Smooth muscle cell of the coronary artery (primary cell): ENCODE data around the gene NFS1. TPM values are rescaled to one million over a fixed set of nuclear protein-coding genes. Genes with fewer than 3 reads are reported as not detected.

Source experiments
- total RNA-seq: library from RNA; depleted of rRNA; stranded (reverse); fragments of >200 nt; gene quantifications from 2 replicates; pipeline ENCODE4 v1.2.3, GENCODE V29; 2014; ENCODE audit warnings: low replicate concordance

The NFS1 gene
- 17.8 and 21.7 TPM in 2 replicates for total RNA-seq

DNA sequence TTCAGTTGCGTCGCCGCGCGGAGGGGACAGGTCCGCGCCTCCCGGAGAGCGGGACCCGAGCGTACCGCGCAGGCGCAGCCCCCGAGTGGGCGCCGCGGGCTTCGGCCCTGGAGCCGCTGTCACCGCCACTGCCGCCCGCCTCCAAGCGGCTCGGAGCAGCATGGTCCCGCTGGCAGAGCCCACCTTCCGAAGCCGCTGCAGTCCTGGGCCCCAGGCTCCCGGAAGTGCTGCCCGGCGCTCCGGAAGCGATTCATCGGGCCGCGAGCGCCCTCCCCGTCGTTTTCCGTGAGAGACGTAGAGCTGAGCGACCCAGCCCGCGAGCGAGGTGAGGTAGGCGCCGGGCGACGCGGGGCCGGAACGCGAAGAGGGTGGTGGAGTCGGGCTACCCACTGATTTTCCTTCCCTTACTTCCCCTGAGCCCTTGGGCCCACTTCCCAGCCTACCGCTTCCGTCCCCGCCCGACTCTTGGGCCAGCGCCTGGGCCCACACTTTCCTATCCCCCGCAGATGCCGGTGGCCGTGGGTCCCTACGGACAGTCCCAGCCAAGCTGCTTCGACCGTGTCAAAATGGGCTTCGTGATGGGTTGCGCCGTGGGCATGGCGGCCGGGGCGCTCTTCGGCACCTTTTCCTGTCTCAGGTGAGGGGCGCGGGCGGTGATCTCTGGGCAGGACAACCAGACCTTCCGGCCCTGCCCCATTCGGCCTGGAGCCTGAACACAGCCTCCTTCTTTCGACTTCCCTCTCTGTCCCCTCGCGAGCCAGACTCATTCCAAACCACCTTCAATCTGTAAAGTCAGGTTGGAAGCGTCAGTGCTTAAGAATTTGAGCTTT is at the start of gene NFS1, which contains the start of gene ROMO1:
Gene NFS1 (minus strand): TSS at position 226 of the 830 bp plus-strand sequence. CDS start 64 bp downstream, at position 162.
Gene ROMO1 (plus strand): TSS at position 279 of the 830 bp plus-strand sequence. CDS start 228 bp downstream, at position 507.

DNA sequence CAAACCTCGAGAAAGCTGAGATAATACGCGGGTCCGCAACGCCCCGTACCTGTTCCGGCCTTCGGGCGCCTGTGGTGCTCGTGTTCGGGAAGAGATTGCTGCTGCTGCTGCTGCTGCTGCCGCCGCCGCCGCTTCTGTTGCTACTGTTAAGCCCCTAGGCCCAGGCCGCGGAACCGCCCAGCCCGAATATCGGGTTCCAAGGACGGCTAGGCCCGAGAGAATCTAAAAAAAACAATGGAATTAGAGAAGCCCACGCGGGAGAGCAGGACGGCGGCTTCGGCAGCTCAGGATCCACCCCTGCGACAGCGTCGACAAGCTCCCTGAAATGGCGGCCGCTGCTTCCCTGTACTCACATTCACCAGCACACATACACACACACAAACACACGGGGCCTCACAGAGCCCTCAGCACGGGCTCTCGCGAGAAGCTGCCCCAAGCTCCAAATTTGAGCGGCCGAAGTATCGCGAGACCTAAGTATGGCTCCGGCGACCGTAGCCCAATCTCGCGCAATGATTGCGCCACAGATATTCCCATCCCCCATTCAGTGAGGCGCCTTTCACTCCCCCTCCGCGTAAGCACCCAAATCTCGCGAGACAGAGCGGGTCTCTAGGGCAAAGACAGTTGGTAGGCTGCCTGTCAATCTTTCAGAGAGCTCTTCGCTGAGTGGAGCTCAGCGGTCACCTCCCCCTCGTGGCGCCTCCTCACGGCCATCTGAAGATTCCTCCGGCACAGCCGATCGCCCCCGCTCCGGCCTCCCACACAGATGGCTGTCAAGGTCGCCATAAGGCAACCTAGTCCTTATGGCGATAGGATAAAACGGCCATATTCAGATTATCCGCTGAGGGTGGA is 43.0 kb upstream of the NFS1 start, which contains the start of gene RBM39:
Gene RBM39 (minus strand): TSS at position 369 of the 849 bp plus-strand sequence. CDS start 1,386 bp downstream, outside the sequence.

DNA sequence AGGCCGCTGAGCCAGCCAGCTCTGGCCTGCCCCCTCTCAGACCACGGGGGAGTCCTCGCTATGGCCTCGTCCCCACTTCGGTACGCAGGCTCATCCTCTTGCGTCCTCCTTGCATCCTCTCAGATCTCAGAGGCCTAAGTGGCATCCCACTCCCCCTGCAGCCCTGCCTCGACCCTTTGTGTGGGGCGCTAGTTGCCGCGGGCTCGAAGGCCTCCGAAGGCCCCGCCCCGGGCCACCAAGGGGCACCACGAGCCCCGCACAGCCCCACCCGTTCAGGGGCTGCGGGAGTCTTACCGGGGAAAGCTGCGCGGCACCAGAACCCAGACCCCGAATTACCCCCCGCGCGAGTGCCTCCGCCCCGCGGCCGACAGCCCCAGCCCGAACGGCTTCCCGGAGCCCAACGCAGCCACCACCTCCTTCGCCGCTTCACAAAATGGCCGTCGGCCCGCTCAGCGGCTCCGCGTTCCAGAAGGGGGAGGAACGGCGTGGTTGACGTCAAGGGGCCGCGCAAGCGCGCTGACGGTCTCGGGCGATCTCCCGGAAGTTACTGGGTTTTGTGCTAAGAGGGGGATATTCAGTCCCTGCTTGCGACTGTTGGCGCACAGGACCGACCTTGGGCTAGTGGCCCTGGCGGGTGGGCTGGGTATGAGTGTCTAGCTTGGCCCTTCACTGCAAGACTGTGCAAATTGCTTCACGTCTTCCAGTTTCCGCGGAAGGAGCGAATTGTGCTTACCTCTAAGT is 34.5 kb downstream of the NFS1 start, which contains the start of the genes CPNE1 and RBM12:
Gene CPNE1 (minus strand): TSS at position 435 of the 741 bp plus-strand sequence. CDS start 31,977 bp downstream, outside the sequence.
Gene RBM12 (minus strand): TSS at position 435 of the 741 bp plus-strand sequence. CDS start 9,578 bp downstream, outside the sequence.

Other genes with a start within 250 kb of the NFS1 start
- 16.4 and 38.3 TPM in 2 replicates for gene CEP250, start 243.8 kb downstream of the NFS1 start, total RNA-seq
- not detected in 2 replicates for gene C20orf173, start 169.7 kb downstream of the NFS1 start, total RNA-seq
- gene ERGIC3, start 157.3 kb downstream of the NFS1 start, total RNA-seq: 358 and 938 TPM in 2 replicates
- 3.5 and 17.3 TPM in 2 replicates for gene SPAG4, start 83.5 kb downstream of the NFS1 start, total RNA-seq
- gene CPNE1, start 34.5 kb downstream of the NFS1 start, total RNA-seq: 160 and 220 TPM in 2 replicates
- 15.6 and 30.8 TPM in 2 replicates for gene RBM12, start 34.5 kb downstream of the NFS1 start, total RNA-seq
- gene ROMO1, start 53 bp upstream of the NFS1 start, total RNA-seq: 254 and 437 TPM in 2 replicates
- 279 and 325 TPM in 2 replicates for gene RBM39, start 42.9 kb upstream of the NFS1 start, total RNA-seq
- 15.8 and 19.1 TPM in 2 replicates for gene PHF20, start 72.7 kb upstream of the NFS1 start, total RNA-seq